Esophagus muscularis mucosa (tissue), 4 donors: ENCODE measurements around the gene CAPN9. TPM values are rescaled to one million over a fixed set of nuclear protein-coding genes. Genes with fewer than 3 reads are reported as not detected.
A peak's percentile ranks its signal among the peaks of the same experiment; 100 is the strongest.

ENCODE experiments used
- DNase-seq: peaks from one replicate; pipeline ENCODE4 v3.0.0-alpha.2; 2017; ENCODE audit errors: extremely low spot score
- H3K27ac ChIP-seq, 4 donors: fragments of 200-600 bp; sonication (generic); replicated peaks in 1 of 4; 1 replicate in 3 of 4; 2 replicates in 1 of 4; pipeline ENCODE4 v1.5.1; 2016 to 2019; ENCODE audit warnings: mild to moderate bottlenecking in 1 of 4
- H3K27me3 ChIP-seq, 4 donors: fragments of 200-600 bp; sonication (generic); one replicate each; pipeline versions ENCODE4 v1.5.1 to v1.6.0; 2016 to 2019
- H3K36me3 ChIP-seq, 4 donors: fragments of 200-600 bp; sonication (generic); one replicate each; pipeline ENCODE4 v1.5.1; 2016 to 2019
- H3K4me1 ChIP-seq, 4 donors: fragments of 200-600 bp; sonication (generic); one replicate each; pipeline ENCODE4 v1.5.1; 2016 to 2019
- H3K4me3 ChIP-seq, 4 donors: fragments of 200-600 bp; sonication (generic); 1 replicate in 2 of 4; 2 replicates in 2 of 4; pipeline ENCODE4 v1.5.1; 2016 to 2019; ENCODE audit warnings: mild to moderate bottlenecking in 4 of 4, moderate library complexity in 1 of 4
- H3K9me3 ChIP-seq, 4 donors: fragments of 200-600 bp; sonication (generic); 1 replicate in 3 of 4; 2 replicates in 1 of 4; pipeline ENCODE4 v1.5.1; 2016 to 2019
- EP300 ChIP-seq: sonication (generic); formaldehyde crosslinking; IDR thresholded peaks from one replicate; pipeline ENCODE4 v1.6.1; 2017; ENCODE audit warnings: antibody characterized with exemption
- POLR2A ChIP-seq: fragments of 450-650 bp; IDR thresholded peaks from one replicate; pipeline ENCODE4 v1.6.1; 2017; ENCODE audit warnings: antibody characterized with exemption, moderate library complexity, mild to moderate bottlenecking, low read depth
- POLR2AphosphoS5 ChIP-seq, 2 donors: sonication (generic); formaldehyde crosslinking; IDR thresholded peaks; one replicate each; pipeline ENCODE4 v1.6.1; 2017; ENCODE audit warnings: antibody characterized with exemption in 2 of 2
- WGBS: methylation state at CpG from one replicate; pipeline ENCODE4 v1.1.5; 2018; 5-methylcytosine and 5-hydroxymethylcytosine counted together
- intact Hi-C: fragments of 100-400 bp; cut with DNase I; formaldehyde crosslinking; loops from one replicate; pipeline ENCODE4 v1.15.1; 2023
- total RNA-seq, 4 donors: library from RNA; depleted of rRNA; stranded (reverse); fragments of >200 nt; gene quantifications; one replicate each; pipeline versions ENCODE4 v1.1.0 to v1.2.1, GENCODE V29; 2016
- TF ChIP-seq, protein P1 (sequence below), 3 experiments: fragments of 200-600 bp in 2 of 3; fragments of 450-650 bp in 1 of 3; sonication (generic) in 2 of 3; IDR thresholded peaks; one replicate each; pipeline ENCODE4 v1.5.1; 2017 to 2019; ENCODE audit warnings: antibody characterized with exemption in 3 of 3, mild to moderate bottlenecking in 2 of 3, moderate library complexity in 1 of 3

The CAPN9 gene
- total RNA-seq, 4 donors from 2014 or later, result not detected

DNA sequence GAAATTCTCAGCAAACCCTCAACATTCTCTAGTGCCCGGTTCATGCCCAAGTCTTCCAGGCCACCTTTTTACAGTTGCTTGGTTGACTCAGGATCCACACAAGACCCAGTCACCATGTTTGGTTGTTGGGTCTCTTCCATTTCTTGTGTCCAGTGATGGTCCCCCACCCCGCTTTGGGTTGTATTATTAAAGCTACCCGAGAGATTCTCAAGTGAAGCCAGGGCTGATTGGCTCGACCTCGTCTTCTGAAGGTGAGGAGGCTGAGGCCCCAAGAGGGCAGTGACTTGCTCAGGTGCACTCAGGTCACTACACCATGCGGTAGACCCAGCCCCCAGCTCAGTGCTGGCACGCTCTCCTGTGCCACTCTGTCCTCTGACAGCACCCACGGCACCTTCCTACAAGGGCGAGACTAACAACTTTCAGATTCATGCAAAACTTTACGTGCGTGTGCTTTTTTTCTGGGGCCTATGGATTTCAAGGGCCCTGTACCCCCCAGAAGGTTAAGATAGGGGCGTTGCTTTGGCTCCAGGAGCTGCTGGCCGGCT is 50.3 kb downstream of the CAPN9 start:
- Histone ChIP-seq H3K27me3 (peaks cover 0 to 8% (median 0%) of the 10 kb centered on the region in 4 donors), H3K9me3 (no peaks in the 10 kb centered on the region), H3K36me3 (no peaks in the 10 kb centered on the region), H3K27ac (no peak overlapping the region), H3K4me1 (peaks cover 0 to 12% (median 3%) of the 10 kb centered on the region in 4 donors), H3K4me3 (no peak overlapping the region)
- no peak for DNase-seq
- intact Hi-C loops, result loop anchor here (2.0 to 5.0 kb wide), 2 partner anchors 180 to 413 kb away; partner anchors contain the start of genes ARV1 and TTC13
- no peak for TF ChIP-seq EP300
- whole genome bisulfite sequencing, result 93% methylated on average over 8 of the region's 13 CpGs

DNA sequence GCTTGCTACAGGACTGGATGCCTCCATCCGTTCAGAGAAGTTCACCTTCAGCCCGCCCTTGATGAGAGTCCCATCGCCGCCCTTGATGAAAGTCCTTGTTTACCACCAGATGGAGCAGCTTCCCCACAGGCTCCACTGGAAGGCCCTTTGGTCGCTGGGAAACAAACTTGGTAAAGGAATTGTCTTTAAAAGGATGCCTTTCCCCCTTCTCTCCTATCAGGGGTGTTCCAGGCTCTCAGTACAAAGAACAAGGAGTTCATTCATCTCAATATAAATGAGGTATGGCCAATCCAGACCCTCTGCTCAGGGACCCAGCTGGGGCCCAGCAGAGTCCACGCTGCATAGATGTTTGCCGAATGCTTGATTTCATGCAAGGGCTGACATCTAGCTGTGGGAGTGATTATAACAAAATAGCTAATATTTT is 50.8 kb downstream of the CAPN9 start:
- TF ChIP-seq POLR2AphosphoS5 (IDR thresholded peaks at IDR 0.05), result peak in 1 of 2 donors; percentile 8
- TF ChIP-seq, protein P1, sequence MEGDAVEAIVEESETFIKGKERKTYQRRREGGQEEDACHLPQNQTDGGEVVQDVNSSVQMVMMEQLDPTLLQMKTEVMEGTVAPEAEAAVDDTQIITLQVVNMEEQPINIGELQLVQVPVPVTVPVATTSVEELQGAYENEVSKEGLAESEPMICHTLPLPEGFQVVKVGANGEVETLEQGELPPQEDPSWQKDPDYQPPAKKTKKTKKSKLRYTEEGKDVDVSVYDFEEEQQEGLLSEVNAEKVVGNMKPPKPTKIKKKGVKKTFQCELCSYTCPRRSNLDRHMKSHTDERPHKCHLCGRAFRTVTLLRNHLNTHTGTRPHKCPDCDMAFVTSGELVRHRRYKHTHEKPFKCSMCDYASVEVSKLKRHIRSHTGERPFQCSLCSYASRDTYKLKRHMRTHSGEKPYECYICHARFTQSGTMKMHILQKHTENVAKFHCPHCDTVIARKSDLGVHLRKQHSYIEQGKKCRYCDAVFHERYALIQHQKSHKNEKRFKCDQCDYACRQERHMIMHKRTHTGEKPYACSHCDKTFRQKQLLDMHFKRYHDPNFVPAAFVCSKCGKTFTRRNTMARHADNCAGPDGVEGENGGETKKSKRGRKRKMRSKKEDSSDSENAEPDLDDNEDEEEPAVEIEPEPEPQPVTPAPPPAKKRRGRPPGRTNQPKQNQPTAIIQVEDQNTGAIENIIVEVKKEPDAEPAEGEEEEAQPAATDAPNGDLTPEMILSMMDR (IDR thresholded peaks at IDR 0.05), result peak; percentile 75 to 84 (median 79)
- TF ChIP-seq EP300, result no peak
- no peak for TF ChIP-seq POLR2A
- H3K4me1 ChIP-seq, result peaks cover 0 to 12% (median 3%) of the 10 kb centered on the region in 4 donors
- H3K27me3 ChIP-seq, result peaks cover 0 to 8% (median 0%) of the 10 kb centered on the region in 4 donors
- peak; percentile 91 for DNase-seq
- intact Hi-C loops, result loop anchor here (1.0 to 5.0 kb wide), 3 partner anchors 119 to 413 kb away; partner anchors contain the start of genes ARV1 and TTC13
- H3K27ac ChIP-seq, result no peak overlapping the region
- 42% methylated on average over 3 of the region's 7 CpGs for WGBS
- H3K4me3 ChIP-seq, result no peak overlapping the region
- no peaks in the 10 kb centered on the region for H3K36me3 ChIP-seq
- H3K9me3 ChIP-seq, result no peaks in the 10 kb centered on the region

DNA sequence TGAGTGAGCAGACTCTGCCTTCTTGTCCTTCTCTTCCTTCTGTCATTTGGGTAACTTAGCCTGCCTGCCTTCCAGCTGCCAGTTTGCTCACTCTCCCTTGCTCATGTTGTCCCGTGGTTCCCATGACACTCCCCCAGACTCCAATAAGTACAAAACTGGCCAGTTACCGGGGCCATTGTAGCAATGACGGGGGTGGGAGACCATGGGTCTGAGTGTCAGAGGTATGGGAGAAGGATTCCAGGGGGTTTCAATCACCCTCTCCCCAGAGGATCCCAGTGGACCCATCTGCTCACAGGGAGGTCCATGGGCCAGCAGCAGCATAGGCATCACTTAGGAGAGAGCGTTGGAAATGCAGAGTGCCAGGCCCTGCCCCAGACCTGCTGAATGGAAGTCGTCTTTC is 51.3 kb downstream of the CAPN9 start:
- Histone ChIP-seq H3K4me3 (no peak overlapping the region), H3K27ac (no peak overlapping the region), H3K4me1 (peaks cover 0 to 12% (median 3%) of the 10 kb centered on the region in 4 donors), H3K9me3 (no peaks in the 10 kb centered on the region), H3K27me3 (peaks cover 0 to 8% (median 0%) of the 10 kb centered on the region in 4 donors), H3K36me3 (no peaks in the 10 kb centered on the region)
- TF ChIP-seq, protein P1 (IDR thresholded peaks at IDR 0.05), result no peak
- TF ChIP-seq EP300 (no peak), POLR2A (no peak)
- intact Hi-C loops, result loop anchor here (1.0 to 5.0 kb wide), 2 partner anchors 119 to 179 kb away; partner anchors contain the start of genes ARV1 and TTC13
- DNase-seq, result peak; percentile 81
- 86% methylated on average over 5 of the region's 5 CpGs for WGBS

DNA sequence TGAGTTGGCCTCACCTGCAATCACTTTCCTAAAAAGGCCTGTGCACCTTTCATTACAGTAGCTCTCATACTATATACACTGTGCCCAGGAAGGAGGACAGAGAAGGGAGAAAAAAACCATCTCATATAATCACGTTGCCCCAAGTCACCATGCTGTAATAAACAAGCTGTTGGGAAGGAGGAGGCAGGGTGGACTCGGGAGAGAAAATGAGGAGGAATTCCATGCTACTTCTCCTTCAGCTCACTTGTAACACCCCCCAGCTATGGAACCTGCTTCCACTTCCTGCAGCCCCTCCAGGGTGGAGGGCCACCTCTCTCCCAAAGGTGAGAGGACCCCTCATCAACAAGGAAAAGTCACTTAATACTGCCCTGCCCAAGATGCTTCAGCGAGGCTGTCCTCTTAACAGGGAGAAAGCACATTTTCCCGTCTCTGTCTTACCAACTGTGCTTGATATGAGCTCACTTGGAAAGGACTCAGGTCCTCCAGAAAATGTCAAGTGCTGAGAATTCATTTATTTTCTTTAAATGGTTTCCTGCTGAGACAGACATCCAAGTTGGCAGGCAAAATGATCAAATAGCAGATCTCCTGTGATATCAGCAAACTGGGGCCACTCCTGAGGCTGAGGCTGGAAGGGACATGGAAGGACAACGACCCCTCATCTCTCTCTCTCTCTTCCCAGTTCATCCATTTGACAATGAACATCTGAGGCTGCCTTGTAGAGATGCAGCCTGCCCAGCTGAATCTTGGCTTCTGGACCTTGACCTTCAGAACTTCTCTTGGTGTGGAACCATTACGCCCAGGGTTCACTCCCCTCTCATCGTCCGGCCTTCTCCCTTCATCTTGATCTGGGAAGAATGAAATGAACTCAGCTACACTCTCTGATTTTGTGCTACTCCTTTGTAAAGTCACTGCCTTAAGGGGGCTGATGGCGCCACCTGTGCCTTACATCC is 54.0 kb downstream of the CAPN9 start:
- intact Hi-C loops, result no loop called here
- Histone ChIP-seq H3K27ac (no peak overlapping the region), H3K36me3 (no peaks in the 10 kb centered on the region), H3K4me1 (peaks cover 0 to 12% (median 3%) of the 10 kb centered on the region in 4 donors), H3K4me3 (no peak overlapping the region), H3K9me3 (no peaks in the 10 kb centered on the region), H3K27me3 (peaks cover 0 to 8% (median 0%) of the 10 kb centered on the region in 4 donors)
- peak; percentile 91 for DNase-seq
- TF ChIP-seq EP300, result no peak
- TF ChIP-seq POLR2AphosphoS5 (IDR thresholded peaks at IDR 0.05), result no peak
- TF ChIP-seq POLR2A, result no peak
- TF ChIP-seq, protein P1 (IDR thresholded peaks at IDR 0.05), result no peak
- WGBS, result 80% methylated on average over 9 of the region's 9 CpGs

DNA sequence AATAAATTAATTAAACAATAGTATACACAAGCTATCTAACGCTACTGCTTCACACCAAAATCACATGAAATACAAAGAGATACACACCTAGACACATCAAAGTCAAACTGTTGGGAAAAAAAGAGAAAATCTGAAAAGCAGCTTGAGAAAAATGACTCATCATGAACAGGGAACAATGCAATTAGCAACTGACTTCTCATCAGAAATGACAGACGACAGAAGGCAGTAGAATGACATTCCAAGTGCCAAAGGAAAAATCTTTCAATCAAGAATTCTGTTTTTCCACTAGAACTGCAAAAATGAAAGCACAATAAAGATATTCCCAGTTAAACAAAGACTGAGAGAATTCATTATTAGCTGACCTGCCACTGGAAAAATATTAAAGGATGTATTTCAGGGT is 57.2 kb downstream of the CAPN9 start:
- no peak for DNase-seq
- no peak overlapping the region for H3K27ac ChIP-seq
- H3K9me3 ChIP-seq, result no peaks in the 10 kb centered on the region
- intact Hi-C loops, result no loop called here
- H3K4me3 ChIP-seq, result no peak overlapping the region
- H3K4me1 ChIP-seq, result peaks cover 0 to 15% (median 5%) of the 10 kb centered on the region in 4 donors
- H3K36me3 ChIP-seq, result no peaks in the 10 kb centered on the region
- TF ChIP-seq POLR2A, result no peak
- TF ChIP-seq, protein P1 (IDR thresholded peaks at IDR 0.05), result no peak
- TF ChIP-seq EP300, result no peak
- TF ChIP-seq POLR2AphosphoS5 (IDR thresholded peaks at IDR 0.05), result no peak
- 87% methylated on average over 2 of the region's 2 CpGs for WGBS
- peaks cover 0 to 8% (median 0%) of the 10 kb centered on the region in 4 donors for H3K27me3 ChIP-seq
